Panc1 (cell line): ENCODE measurements around the gene OXCT1. TPM values are rescaled to one million over a fixed set of nuclear protein-coding genes. Genes with fewer than 3 reads are reported as not detected.

ENCODE experiments used
- ATAC-seq: fragments of 200-7000 bp; cut with Tn5 transposase; 2 replicates; pipeline ENCODE4 v1.9.1; 2020; ENCODE audit warnings: mild to moderate bottlenecking, moderate library complexity
- BruUV-seq: library from RNA; stranded (reverse); fragments of 400-500 nt; replicated peaks from 2 replicates; lab custom pipeline; 2021; lab: Mats Ljungman, UMichigan
- CTCF ChIA-PET: fragments of 300-600 bp; sonication (Branson Sonifier 250); formaldehyde crosslinking; loops from one replicate; lab custom pipeline; 2022; ENCODE audit warnings: antibody characterized with exemption; lab: Charles Lee
- POLR2A ChIA-PET: fragments of 300-600 bp; sonication (Branson Sonifier 250); formaldehyde crosslinking; loops from one replicate; lab custom pipeline; 2022; ENCODE audit warnings: antibody characterized with exemption; lab: Charles Lee
- DNase-seq: peaks from one replicate; pipeline ENCODE4 v3.0.0-alpha.2; 2010; ENCODE audit warnings: low read depth, low spot score
- H3K27ac ChIP-seq: 2 replicates; pipeline ENCODE4 v1.5.1; 2011; ENCODE audit warnings: mild to moderate bottlenecking, low read length, inconsistent platforms
- H3K27me3 ChIP-seq: fragments of 200-500 bp; sonication (Bioruptor generic); 2 replicates; pipeline ENCODE4 v1.6.0; 2014; ENCODE audit warnings: low read length, inconsistent platforms; ENCODE audit not compliant: control insufficient read depth, insufficient read depth
- H3K36me3 ChIP-seq: fragments of 200-500 bp; sonication (Bioruptor generic); 2 replicates; pipeline ENCODE4 v1.5.1; 2014; ENCODE audit warnings: inconsistent platforms, mild to moderate bottlenecking, low read length, moderate library complexity; ENCODE audit not compliant: control insufficient read depth, insufficient read depth
- H3K4me1 ChIP-seq: 2 replicates; pipeline ENCODE4 v1.5.1; 2011; ENCODE audit warnings: inconsistent platforms, mild to moderate bottlenecking, low read length, moderate library complexity; ENCODE audit not compliant: control insufficient read depth, insufficient read depth
- H3K4me3 ChIP-seq, 2 experiments: 2 replicates each; pipeline ENCODE4 v1.5.1; 2011 to 2012; ENCODE audit warnings: low read depth in 2 of 2, low read length in 2 of 2, mild to moderate bottlenecking in 2 of 2, inconsistent platforms in 1 of 2, moderate library complexity in 1 of 2
- H3K9me3 ChIP-seq: fragments of 200-500 bp; sonication (Bioruptor generic); 2 replicates; pipeline ENCODE4 v1.5.1; 2014; ENCODE audit warnings: low read depth, mild to moderate bottlenecking, inconsistent platforms, low read length, moderate library complexity; ENCODE audit not compliant: control insufficient read depth, insufficient read depth
- CTCF ChIP-seq: fragments of 450-650 bp; IDR thresholded peaks from 2 replicates; pipeline ENCODE4 v1.5.1; 2017; ENCODE audit warnings: mild to moderate bottlenecking
- POLR2AphosphoS5 ChIP-seq: IDR thresholded peaks from 2 replicates; pipeline ENCODE4 v1.6.1; 2012; ENCODE audit warnings: mild to moderate bottlenecking, low read depth, low read length, moderate library complexity
- REST ChIP-seq, 2 experiments: IDR thresholded peaks; 2 replicates each; pipeline ENCODE4 v1.6.1; 2011 to 2012; ENCODE audit warnings: low read depth in 2 of 2, control low read depth in 1 of 2, low read length in 1 of 2, mild to moderate bottlenecking in 1 of 2, moderate library complexity in 1 of 2; ENCODE audit not compliant: insufficient read depth in 1 of 2
- SIN3A ChIP-seq: IDR thresholded peaks from 2 replicates; pipeline ENCODE4 v1.6.1; 2012; ENCODE audit warnings: low read depth, mild to moderate bottlenecking, low read length, moderate library complexity, borderline replicate concordance; ENCODE audit not compliant: insufficient read depth
- TCF7L2 ChIP-seq: IDR thresholded peaks from 2 replicates; pipeline ENCODE4 v1.6.1; 2011; ENCODE audit warnings: mild to moderate bottlenecking, low read depth, low read length, inconsistent platforms
- in situ Hi-C: cut with HindIII; loops from 2 replicates; pipeline ENCODE4 v1.10.0; 2016; ENCODE audit warnings: low sequenced_read_pairs, low pct_unique_long_range_greater_than_20kb
- intact Hi-C: fragments of 100-400 bp; cut with micrococcal nuclease; formaldehyde crosslinking; loops from one replicate; pipeline ENCODE4 v1.10.0; 2022; ENCODE audit not compliant: unreplicated experiment
- total RNA-seq: library from RNA; stranded (reverse); gene quantifications from one replicate; pipeline ENCODE4 v1.2.1, GENCODE V29; 2021; ENCODE audit not compliant: unreplicated experiment

Gene OXCT1
- total RNA-seq, 1 experiment from 2014 or later: 10.5 TPM

GRCh38 chr5:41892031-41892430, 21.8 kb upstream of the OXCT1 start:
- no peak for TF ChIP-seq SIN3A
- TF ChIP-seq POLR2AphosphoS5: no peak
- TF ChIP-seq REST (IDR thresholded peaks at IDR 0.05; ENCODE audit: insufficient read depth in 1 of 2, low read depth in 2 of 2, low read length in 1 of 2): no peak
- no peak for TF ChIP-seq CTCF
- TF ChIP-seq TCF7L2: no peak
- ChIA-PET POLR2A (no interaction called here), CTCF (no interaction called here)
- no peak overlapping the region for H3K4me3 ChIP-seq
- 0 out of 2 replicates have a peak, but pooled peaks cover under 1% of the 10 kb centered on the region for H3K9me3 ChIP-seq
- in situ Hi-C loops (no loop called here), intact Hi-C loops (no loop called here)
- peaks cover 10% of the 10 kb centered on the region for H3K27me3 ChIP-seq
- no peaks in the 10 kb centered on the region for H3K4me1 ChIP-seq
- ATAC-seq: no peak
- H3K36me3 ChIP-seq: no peaks in the 10 kb centered on the region
- DNase-seq: no peak
- no TSS peak for BruUV-seq
- H3K27ac ChIP-seq: no peak overlapping the region

GRCh38 chr5:41891066-41891707, 21.0 kb upstream of the OXCT1 start:
- in situ Hi-C loops: no loop called here
- Histone ChIP-seq H3K9me3 (peaks cover 4% of the 10 kb centered on the region; the same call in 1 of the 2 replicates), H3K27ac (no peak overlapping the region), H3K4me1 (no peaks in the 10 kb centered on the region), H3K36me3 (no peaks in the 10 kb centered on the region), H3K27me3 (peaks cover 5% of the 10 kb centered on the region), H3K4me3 (no peak overlapping the region)
- TF ChIP-seq TCF7L2 (no peak), SIN3A (no peak), REST (IDR thresholded peaks at IDR 0.05; ENCODE audit: insufficient read depth in 1 of 2, low read depth in 2 of 2, low read length in 1 of 2) (no peak), POLR2AphosphoS5 (no peak), CTCF (no peak)
- no peak for DNase-seq
- no peak for ATAC-seq
- BruUV-seq: no TSS peak
- POLR2A ChIA-PET: no interaction called here
- intact Hi-C loops: no loop called here
- CTCF ChIA-PET: no interaction called here
